SIG-M5 treated with dmso at 0.1 percent for 504 hours (cell line): ENCODE data around the gene FER1L5.

Experiments used
- DNase-seq: peaks from one replicate; lab custom pipeline; 2025; ENCODE audit not compliant: unreplicated experiment; lab: John Stamatoyannopoulos, UW

Gene FER1L5

DNA sequence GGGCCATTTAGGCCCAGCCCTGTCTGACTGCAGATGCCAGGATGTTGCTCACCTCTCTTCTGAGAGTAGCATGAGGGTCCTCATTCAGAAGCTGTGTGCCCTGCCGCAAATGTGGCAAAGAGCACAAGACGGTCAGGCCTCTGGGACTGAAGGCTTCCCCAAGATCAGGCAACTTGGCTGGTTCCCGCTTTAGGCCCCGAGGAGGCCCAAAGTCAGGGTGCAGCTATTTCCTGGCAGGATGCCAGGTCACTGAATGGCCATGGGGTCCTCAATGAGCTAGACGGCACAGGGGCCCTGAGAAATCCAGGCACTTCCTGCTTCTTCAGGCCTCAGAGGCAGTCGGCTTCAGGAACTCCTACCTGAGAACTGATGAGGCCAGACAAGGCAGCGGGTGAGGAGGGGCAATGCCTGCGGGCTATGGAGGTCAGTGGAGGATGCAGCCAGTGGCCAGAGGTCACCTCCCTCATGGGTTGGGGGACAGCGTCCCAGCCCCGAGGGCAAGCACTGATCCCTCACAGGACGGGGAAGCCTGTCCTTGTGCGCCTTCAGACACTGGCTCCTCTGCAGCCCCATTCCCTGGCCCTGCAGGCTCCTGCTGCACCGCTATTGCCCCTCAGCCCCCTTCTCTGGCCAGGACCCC, 52.4 kb downstream of the FER1L5 start:
- DNase-seq: no peak

DNA sequence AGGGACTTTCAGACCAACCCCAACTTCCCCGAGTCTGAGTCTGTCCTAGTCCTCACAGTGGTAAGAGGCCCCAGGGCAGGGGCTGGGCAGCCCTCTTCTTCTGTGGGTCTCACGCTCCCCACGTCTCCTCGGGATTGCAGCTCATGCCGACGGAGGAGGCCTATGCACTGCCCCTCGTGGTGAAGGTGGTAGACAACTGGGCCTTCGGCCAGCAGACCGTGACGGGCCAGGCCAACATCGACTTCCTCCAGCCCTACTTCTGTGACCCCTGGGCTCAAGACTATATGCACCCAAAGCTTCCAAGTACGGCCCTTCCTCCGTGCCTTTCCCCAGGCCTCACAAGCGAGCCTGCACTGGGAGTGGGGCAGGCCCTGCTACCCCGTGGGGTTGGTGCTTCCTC, 53.0 kb downstream of the FER1L5 start:
- no peak for DNase-seq

DNA sequence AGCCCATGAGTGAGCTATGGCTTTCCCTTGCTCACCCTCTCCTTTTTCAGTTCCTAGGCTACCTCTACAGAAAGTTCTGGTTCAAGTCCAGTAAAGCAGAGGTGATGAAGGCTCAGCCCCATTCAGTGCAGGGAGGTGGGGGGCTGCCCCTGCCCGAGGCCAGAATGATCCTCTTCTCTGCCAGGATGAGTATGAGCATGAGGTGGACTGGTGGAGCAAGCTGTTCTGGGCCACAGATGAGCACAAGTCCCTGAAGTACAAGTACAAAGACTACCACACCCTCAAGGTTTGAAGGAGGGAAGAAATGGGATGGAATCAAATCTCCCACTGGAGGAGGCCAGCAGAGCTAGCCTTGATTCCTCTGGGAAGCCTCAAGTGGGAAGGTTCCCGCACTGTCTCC, 54.9 kb downstream of the FER1L5 start:
- no peak for DNase-seq

DNA sequence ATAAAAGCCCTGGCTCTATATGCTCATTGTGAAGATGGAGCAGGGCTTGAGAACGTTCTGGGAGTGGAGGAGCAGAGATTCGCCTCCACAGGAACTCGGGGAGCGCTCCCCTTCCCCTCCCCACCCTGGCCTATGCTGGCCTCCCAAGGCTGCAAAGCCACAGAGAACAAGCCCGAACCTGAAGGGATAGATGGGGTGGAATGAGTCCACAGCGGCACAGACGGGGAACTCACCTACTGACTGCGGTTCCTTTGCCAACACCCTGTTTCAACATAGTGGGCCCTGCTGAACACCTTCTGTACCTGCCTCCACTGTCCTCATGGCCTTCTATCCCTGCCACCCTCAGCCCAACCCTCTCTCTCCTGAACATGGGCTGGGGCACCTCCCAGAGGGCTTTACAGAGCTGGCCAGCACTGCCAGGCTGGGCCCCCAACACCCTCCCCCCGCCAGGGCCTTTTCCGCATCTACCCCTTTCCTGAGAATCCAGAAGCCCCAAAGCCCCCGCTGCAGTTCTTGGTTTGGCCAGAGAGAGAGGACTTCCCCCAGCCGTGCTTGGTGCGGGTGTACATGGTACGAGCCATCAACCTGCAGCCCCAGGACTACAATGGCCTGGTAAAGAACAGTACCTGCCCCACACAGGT, 55.8 kb downstream of the FER1L5 start:
- no peak for DNase-seq

DNA sequence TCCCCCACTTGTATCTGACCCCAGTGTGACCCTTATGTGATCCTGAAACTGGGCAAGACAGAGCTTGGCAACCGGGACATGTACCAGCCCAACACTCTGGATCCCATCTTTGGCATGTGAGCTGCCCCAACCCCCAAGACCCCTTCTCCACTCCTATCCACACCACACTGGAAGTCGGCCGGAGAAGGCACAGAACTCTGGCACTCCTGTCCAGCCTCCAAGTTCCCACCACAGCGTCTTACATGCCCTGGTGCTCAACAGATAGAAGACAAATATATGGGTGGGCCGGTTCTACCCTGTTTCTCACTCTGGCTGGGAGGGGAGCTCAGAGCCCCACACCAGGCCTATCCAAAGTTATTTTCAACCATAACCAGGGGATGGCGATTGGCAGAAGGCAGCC, 56.5 kb downstream of the FER1L5 start:
- DNase-seq: no peak

DNA sequence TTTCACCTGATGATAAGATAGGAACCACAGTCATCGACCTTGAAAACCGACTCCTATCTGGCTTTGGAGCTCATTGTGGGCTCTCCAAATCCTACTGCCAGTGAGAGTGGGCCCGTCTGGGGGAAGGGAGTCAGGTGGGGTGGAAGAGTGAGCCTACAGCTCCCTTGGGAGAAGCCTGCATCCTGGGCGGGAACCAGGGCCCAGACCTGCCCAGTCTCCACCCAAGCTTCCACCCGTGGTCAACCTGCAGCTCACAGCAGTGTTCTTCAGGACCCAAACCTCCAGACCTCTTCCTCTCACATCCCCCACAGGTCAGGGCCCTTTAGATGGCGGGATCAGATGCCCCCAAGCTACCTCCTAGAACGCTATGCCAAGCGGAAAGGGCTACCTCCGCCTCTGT, 57.1 kb downstream of the FER1L5 start:
- no peak for DNase-seq

DNA sequence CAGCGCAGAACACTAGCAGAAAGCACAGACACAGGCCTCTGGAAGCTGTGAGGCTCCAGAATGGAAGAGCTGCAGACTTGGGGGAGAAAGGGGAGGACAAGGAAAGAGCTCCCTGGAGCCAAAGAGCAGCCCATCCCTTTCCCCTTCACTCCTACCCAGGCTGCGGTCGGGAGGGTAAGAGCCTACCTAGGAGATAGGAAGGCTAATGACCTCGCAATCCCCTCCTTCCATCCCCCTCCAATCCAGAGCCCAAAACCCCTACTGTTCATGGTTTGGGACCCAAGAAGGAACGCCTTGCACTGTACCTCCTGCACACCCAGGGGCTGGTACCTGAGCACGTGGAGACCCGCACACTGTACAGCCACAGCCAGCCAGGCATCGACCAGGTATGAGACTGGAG, 57.5 kb downstream of the FER1L5 start:
- no peak for DNase-seq

DNA sequence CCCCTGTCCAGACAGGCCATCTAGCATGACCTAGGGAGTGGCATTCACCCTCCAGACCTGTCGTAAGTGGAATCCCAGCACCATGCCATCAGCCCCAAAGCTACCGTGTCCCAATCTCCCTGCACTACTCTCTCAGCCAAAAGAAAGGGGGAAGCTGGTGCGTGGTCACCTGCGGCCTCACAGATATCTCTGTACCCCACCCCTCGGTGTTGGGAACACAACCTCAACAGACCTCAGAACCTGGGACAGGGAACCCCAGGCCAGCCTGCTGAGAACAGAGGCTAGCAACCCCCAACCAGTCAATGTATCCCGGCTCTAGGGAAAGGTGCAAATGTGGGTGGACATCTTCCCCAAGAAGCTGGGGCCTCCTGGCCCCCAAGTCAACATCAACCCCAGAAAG, 59.1 kb downstream of the FER1L5 start:
- DNase-seq: no peak

DNA sequence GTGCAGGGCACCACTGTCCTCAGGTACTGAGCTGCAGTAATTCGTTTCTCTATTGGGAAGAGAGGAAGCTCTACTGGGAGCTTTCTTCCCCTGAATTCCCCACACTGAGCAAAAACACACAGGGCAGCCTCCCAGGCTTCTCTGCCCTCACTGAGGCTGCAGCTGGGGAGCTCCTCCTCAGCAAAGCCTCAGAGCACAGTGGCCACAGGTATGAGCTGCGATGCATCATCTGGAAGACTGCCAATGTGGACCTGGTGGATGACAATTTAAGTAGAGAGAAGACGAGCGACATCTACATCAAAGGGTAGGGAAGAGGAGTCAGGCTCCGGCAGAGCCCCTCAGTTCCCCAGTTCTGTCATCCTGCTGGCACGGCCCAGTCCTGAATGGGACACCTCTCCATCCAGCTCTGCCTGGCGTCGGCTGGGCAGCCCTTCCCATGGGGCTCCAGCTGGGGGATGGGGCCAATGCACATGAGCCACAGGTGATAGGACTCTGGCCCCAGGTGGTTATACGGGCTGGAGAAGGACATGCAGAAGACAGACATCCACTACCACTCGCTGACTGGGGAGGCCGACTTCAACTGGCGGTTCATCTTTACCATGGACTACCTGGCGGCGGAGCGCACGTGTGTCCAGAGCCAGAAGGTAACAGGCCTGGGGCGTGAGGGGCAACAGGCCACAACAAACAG, 59.7 kb downstream of the FER1L5 start:
- no peak for DNase-seq

DNA sequence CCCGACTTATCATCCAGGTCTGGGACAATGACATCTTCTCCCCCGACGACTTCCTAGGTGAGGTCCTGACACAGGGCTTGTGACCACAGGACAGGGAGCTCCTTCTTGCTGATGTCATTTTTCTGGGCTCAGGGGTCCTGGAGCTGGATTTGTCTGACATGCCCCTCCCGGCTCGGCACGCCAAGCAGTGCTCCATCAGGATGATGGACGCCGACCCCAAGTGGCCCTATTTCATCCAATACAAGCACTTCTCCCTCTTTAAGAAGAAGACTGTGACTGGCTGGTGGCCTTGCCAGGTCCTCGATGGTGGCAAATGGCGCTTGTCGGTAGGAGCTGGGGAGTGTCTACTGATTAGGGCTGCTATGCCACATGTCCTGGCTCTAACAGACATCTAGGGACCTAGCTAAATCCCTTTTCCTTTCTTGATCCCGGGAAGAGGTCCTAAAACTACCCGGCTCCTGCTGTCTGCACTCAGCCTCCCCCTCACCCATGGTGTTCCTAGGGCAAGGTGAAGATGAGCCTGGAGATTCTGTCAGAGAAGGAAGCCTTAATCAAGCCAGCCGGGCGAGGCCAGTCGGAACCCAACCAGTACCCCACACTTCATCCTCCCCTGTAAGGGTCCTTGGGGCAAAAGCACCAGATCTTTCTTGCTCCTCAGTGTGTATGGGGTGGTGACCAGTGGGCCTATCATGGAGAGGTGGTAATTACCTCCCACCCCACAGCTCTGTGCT, 60.6 kb downstream of the FER1L5 start:
- DNase-seq: no peak

DNA sequence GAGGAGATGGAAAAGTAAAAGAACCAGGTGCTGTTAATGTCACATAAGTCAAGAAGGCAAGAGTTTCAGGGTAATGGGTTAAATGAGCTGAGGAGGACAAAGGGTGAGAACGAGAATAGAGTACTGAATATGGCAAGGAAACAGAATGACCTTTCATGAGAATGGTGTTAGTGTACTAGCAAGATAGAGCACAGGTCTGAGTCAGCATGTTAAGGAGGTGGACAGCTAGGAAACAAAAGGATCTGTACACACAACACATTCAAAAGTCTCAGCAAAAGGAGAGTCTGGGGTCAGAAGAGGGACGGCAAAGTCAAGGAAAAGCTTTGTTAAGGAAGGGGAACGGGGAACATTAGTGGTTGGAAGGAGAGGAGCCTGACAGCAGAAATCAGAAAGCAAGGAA, 68.4 kb downstream of the FER1L5 start:
- DNase-seq: no peak

DNA sequence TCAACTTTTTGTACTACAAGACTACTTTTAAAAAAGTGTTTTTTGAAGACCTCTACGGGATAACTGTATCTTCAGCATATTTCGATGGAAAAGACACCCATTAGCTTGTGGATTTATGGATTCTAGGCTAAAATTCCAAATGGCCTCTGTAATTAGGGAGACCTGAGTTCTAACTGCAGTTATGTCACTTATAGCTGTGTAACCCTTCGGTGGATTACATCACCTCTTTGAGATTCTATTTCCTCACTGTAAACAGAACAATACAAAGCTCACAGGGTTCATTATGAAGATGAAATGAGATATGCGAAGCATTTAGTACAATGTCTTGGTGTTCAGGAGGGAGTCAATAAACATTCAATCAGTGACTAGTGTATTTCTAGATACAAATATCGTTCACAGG, 73.1 kb downstream of the FER1L5 start:
- DNase-seq: no peak

DNA sequence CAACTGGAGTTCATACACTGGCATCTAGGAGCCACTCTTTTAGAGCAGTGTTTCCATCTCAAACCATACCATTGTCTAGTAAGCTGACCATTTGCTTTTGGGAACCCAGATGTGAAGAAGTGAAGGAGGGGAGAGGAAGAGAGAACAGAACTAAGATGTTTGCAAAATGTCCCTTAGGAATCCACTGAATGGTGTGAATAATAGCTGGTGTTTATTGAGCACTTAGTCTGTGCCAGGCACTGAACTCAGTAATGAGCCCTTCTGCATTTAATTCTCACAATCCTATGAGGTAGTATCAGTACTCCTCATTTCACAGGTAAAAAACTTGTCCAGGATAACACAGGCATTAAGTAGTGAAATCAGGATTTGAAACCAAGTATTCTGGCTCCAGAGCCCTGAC, 73.8 kb downstream of the FER1L5 start:
- no peak for DNase-seq

DNA sequence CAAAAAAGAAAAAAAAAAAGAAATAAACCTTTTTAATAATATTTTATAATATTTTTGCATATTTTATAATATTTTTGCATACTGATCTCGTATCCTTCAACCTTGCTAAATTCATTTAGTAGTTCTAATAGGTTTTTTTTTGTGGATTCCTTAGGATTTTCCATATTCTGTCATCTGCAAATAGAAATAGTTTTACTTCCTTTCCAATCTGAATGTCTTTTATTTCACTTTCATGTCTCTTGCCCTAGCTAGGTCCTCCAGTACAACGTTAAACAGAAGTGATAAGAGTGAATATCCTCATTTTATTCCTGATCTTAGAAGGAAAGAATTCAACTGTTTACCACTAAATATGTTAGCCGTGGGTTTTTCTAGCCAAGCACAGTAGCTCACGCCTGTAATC, 83.6 kb downstream of the FER1L5 start:
- DNase-seq: no peak

DNA sequence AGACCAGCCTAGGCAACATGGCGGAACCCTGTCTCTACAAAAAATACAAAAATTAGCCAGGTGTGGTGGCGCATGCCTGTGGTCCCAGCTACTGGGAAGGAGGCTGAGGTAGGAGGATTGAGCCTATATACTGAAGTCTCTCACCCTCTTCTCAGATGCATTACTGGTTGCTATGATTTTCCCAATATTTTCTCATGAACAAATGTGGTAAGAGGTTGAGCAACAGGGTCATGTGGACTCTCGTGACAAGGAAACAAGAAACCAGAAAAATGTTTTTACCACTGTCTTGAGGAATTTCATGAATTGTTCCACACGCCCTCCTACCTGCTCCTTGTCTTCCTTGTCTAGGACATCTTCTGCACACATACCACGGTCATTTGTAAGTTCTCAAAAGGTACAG, 84.9 kb downstream of the FER1L5 start:
- DNase-seq: peak; percentile 29

DNA sequence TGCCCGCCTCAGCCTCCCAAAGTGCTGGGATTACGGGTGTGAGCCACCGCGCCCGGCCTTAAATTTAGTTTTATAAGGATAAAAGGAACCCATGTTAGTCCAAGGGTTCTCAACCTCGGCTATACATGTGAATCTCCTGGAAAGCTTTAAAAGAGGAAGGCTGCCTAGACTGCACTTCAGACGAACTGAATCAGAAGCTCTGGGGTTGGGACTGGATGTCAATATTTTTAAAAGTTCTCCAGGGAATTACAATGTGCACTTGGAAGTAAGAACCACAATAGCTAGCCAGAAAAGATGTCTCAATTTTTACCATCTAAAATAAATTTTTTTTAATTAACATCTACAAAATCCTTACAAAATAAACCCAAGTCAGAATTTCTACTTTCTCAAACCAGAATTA, 87.2 kb downstream of the FER1L5 start:
- no peak for DNase-seq

DNA sequence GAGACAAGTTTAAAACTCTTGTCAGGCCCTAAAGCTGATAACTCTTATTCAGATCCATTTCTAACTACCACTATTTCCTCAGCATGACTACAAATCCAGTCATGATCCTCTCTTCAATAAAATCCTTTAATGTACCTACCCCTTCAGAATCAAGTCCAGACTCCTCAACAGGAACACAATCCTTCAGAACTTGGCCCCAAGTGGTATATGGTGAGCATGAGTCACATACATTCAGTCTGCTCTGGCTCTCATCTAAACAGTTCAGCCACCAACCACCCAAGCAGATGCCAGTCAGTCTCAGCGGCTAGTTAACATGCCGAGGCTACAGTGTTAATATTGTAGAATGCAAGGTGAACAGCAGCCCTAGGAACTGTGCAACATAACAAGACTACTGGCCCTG, 87.6 kb downstream of the FER1L5 start:
- no peak for DNase-seq

DNA sequence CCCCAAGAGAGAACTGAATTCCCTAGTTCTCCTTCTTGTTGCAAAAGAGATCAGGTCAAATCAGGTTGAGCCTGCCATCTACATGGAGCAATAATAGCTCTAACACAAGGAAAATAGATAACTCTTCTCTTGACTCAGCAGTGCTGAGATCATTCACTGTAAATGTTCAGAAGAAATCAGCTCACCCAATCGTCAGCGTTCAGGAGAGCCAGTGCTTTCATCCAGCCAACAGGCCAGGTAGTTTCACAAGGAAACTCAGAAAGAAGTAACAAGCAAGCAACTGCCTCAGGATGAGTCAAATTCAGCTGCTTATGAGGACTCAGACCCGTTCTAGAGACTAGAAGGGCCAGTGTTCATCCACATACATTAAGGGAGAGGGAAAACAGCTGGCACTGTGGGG, 91.4 kb downstream of the FER1L5 start:
- DNase-seq: no peak

DNA sequence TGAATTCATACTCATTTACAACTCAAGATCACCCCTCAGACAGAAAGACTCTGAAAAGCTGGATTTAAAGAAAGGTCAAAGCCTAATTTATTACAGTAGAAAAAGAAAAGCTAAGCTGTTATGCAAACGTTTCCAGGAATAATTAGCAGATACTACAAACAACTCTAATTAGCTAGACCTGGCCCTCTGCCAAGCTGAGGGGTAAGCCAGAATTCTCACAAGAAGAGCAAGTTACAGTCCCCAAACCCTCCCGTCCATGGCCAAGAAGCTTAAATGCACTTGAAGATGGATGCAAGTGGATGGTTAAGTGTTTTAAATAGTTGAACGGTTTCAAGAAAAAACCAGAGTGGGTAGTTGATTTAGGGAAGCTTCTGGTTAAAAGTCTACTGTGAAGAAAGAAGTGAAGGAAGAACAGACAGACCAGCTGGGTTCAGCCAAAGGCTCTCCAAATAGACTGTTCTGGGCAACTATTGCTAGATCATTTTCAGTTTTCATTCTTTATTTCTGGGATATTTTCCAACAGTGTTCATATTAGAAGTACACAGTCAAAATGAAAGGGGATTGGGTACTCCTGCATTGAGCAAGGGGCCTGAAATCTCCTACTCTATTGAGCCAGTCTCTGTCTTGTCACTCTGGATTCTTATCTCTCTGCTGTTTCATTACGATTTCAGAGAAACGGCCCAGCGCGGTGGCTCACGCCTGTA, 92.5 kb downstream of the FER1L5 start:
- DNase-seq: no peak

DNA sequence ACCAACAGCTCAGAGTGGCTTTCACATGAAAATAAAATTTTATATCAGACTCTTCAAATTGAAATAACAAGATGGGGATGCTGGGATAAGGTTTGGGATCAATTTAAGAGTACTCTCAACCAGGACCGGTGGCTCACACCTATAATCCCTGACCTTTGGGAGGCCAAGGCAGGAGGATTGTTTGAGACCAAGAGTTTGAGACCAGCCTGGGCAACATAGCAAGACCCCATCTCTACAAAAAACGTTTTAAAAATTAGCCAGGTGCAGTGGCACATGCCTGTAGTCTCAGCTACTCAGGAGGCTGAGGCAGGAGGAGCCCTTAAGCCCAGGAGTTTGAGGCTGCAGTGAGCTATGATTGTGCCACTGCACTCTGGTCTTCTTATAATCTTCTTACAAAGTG, 94.7 kb downstream of the FER1L5 start:
- no peak for DNase-seq

DNA sequence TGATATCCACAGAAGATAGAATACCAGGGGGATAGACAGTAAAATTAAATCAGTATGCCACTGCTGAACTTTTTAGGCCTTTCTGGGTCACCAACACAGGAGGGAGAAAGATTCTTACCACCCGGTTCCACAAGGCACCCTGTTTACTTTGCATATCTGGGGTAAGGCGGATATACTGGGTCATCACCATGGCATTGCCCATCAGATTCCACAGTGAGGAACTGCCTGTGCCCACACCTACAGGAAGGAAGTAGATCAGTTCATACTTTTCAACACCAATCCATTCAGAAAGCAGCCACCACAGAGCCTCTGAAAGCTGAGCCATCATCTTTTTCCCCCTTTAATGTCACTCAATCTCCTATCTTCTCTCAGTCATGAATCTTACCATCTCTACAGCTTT, 95.3 kb downstream of the FER1L5 start:
- DNase-seq: no peak
